NCI-H774 (cell line): ENCODE data around the gene TMEM175.

Source experiments
- DNase-seq: peaks from one replicate; lab custom pipeline; 2025; lab: John Stamatoyannopoulos, UW

Gene TMEM175, protein sequence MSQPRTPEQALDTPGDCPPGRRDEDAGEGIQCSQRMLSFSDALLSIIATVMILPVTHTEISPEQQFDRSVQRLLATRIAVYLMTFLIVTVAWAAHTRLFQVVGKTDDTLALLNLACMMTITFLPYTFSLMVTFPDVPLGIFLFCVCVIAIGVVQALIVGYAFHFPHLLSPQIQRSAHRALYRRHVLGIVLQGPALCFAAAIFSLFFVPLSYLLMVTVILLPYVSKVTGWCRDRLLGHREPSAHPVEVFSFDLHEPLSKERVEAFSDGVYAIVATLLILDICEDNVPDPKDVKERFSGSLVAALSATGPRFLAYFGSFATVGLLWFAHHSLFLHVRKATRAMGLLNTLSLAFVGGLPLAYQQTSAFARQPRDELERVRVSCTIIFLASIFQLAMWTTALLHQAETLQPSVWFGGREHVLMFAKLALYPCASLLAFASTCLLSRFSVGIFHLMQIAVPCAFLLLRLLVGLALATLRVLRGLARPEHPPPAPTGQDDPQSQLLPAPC

DNA sequence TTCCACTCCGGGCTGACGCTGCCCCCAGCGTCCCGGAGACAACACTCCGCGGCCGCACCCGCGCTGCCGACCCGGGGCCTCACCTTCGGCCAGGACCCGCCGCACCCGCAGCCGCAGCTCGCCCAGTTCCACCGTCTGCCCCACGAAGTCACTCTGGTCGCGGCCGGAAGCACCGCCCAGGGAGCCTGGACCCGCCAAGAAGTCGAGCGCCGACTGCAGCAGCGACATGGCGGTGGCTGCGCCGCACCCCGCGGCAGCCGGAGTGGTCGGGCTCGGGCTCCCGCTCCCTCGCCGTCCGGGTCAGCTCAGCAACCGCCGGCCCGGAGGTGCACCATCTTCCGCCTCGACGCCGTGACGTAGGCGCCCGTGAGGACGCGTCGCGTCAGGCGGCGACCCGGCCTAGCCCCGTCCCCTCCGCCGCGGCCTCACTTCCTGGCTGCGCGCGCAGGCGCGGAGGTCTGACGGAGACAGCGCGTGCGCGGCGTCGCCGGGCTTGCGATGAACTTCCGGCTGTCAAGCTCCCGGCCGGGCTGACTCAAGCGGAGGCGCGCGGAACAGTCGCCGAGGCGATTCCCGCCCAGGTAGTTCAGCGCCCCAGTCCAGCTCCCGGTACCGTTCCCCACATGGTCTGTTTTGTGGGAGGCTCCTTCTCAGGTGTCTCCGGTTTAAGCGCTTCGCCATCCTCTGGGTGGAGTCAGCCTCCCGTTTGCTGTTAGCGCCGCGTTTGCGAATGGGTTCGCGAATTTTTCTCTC, at the start of gene TMEM175, which contains the start of gene GAK:
Gene TMEM175, plus strand, starts transcription at position 501 of the 753 bp plus-strand sequence. CDS start 15,280 bp downstream, outside the sequence.
Gene GAK, minus strand, starts transcription at position 357 of the 753 bp plus-strand sequence. Its CDS starts 129 bp downstream, at position 228.
- peak; percentile 95 for DNase-seq

DNA sequence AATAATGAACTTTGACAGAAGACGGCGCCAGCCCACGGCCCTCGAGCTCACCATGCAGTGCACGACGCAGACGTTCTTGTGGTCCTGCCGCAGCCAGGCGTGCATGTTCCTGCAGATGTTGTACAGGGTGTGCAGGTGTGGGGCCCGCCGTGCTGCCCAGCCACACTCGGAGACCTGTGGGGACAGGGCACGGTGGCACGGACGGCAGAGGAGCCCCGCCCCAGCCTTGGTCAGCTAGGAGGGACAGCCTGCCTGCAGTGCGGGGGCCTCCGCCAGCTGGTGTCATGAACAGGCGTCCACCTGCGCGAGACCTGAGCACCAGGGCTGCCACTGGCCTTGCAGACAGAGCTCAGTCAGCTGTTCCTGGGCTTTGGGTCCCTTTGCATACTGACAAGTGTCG, 49.6 kb upstream of the TMEM175 start:
- no peak for DNase-seq

DNA sequence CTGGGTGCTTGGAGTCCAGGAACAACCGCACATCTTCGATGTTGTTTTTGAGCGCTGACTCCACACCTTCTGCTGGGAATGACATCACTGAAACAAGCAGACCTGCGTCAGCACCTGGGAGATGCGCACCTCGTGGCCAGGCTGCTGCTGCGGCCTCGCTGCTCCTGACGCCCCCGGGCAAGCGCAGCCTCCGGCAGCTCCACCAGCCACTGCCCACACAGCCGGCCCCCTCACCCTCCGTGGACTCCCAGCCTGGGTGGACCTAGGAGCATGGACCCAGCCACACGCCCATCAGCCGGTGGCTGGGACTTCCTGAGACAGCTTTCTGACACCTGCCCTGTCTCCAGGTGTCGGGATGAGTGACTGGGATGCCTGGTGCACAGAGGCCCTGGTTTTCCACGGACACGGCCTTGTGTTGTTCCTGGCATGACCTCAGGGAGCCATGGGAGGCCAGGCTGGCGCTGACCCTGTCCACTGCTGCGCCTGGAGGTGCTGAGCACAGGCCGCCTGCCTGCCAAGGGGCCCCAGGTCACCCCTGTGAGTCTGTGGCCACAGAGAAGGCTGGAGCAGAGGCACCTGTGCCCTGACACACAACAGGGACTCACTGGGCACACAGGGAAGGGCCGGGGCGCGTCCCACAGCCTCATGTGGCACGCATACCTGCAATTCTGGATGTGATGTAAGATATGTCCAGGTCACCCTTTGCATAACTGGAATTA, 48.7 kb upstream of the TMEM175 start:
- DNase-seq = no peak

DNA sequence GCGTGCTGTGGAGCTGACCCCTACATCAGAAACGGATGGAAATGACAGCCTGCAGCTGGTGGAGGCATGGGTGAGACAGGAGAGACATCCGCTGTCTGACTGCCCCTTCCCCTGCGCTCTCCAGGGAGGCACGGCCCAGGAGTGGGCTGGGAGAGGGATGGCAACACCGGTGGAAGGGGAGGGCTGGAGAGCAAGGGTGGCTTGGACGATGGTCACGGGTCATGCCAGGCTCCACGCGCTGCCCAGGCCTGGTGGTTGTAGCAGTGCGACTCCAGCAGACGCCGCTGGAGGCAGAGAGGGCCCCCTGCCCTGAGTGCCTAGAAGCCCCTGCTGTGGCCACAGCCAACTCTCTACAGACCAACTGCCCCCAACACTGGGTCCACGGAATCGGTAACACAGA, 48.0 kb upstream of the TMEM175 start:
- DNase-seq = no peak

DNA sequence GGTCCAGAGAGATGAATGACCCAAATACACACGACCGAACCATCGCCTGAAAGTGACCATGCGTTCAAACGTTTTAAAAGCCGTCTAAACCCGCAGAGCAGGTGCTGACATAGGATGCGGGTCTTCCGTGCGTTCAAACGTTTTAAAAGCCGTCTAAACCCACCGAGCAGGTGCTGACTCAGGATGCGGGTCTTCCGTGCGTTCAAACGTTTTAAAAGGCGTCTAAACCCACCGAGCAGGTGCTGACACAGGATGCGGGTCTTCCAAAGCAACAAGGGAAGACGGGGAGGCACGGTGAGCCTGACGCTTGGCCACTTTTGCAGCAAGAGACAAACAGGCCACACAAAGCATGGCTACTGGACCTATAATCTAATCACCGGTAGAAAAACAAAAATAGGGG, 47.4 kb upstream of the TMEM175 start:
- no peak for DNase-seq

DNA sequence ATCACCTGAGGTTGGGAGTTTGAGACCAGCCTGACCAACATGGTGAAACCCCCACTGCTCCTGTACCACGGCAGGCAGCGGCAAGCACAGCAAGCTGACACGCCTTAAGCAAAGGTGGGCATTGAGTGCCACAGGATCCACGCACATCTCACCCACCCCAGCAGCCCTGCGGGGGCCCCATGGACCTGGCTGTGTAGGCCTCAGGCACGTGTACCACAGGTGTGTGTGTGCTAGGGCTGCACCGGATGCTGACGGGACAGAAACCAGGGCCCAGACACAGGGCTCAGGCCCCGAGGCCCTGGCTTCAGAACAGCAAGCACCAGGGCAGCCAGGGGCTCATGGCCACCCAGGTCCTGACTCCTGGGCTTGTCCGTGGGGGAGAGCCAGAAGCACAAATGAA, 46.9 kb upstream of the TMEM175 start:
- no peak for DNase-seq

DNA sequence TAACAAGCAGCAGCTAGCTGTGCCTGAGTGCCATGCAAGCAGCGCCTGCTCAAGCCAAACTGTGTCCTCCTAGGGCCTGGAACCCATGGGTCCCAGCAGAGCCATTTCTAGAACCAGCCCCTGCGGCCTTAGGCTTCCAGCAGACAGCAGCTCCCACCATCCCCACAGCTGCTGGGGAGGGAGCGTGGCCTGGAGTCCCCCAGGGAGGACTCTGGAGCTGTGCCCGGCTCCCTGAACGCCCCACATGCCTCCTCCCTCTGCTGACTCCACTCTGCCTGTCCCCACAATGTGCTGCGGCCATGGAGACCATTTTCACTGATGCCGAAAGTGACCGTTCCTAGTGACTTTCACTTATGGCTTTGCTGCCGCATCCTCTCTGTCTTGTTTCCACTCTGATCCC, 46.0 kb upstream of the TMEM175 start:
- no peak for DNase-seq

DNA sequence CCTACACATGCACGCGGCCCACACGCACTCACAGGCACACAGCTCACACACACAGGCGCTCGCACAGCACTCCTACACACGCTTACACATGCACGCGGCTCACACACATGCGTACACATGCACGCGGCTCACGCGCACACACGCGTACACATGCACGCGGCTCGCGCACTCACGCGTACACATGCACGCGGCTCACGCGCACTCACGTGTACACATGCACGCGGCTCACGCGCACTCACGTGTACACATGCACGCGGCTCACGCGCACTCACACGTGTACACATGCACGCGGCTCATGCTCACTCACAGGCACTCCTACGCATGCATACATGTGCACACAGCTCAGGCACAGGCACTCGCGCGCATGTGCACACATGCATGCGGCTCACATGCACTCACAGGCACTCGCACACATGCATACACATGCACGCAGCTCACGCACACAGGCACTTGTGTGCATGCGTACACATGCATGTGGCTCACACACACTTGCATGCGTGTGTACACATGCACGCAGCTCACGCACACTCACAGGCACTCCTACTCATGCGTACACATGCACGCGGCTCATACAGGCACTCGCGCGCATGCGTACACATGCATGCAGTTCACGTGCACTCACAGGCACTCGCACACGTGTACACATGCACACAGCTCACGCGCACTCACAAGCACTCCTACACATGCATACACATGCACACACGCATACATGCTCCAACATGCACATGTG, 45.1 kb upstream of the TMEM175 start:
- no peak for DNase-seq

DNA sequence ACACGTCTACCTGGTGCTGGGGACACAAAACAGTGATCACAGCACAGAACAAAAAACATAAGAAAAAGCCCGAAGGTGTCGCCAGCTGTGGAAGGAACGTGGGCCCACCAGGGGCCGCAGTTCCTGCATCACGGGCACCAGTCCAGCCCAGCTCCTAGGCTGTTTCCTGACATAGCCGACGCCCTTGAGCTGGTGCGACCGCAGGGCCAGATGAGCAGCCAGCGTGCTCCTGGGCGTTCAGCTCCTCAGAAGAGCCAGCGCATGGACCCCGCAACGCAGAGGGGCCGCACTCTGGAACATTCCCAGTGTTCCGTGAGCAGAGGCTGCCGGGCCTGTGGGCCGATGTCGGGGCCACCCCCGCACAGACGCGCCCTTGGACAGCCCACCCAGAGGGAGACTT, 44.2 kb upstream of the TMEM175 start:
- no peak for DNase-seq

DNA sequence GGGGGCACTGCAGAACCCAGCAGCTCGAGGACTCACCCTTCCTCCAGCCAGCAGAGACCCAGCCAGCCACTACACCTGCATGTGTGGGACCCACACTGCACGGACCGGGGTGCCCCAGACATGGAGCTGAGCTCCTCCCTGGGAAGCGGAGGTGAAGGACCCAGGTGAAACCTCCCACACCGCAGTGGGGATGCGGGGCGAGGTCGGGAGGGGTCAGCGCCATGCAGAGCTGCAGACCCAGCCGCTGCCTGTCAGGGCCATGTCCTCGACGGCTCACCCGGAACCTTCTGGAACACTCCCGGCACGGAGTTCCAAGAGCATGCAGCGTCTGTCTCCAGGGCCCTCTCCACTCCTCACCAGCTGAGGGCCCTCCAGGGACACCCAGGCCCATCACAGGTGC, 42.7 kb upstream of the TMEM175 start:
- no peak for DNase-seq

DNA sequence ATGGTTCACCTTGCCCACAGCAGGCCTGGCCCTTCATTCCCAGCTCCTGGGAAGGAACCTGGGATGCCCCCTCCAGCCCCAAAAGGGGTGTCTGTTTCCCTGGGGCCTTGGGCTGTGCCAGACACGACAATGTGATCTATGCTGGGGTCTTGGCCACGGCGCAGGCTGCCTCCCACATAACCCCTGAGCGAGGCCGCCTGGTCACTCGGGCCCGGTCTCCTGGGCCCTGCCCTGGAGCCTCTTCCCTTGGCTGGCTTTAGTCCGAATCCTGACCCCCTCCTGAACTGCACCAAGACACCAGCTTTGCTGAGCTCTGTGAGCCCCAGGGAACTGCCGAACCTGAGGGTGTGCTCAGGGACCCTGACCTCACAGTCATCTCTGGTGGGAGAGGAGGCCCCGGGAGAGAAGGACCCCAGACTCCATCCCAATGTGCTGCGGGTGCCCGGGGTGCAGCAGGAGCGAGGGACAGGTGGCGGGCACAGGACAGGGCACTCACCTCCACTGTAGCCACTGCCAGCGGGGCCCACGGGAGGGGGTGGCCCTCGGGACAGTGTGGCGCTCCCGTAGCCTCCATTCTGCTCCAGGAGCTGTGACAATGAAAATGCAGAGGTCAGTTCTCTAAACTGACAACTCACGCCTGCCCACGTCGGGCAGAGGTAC, 42.1 kb upstream of the TMEM175 start:
- DNase-seq = no peak

DNA sequence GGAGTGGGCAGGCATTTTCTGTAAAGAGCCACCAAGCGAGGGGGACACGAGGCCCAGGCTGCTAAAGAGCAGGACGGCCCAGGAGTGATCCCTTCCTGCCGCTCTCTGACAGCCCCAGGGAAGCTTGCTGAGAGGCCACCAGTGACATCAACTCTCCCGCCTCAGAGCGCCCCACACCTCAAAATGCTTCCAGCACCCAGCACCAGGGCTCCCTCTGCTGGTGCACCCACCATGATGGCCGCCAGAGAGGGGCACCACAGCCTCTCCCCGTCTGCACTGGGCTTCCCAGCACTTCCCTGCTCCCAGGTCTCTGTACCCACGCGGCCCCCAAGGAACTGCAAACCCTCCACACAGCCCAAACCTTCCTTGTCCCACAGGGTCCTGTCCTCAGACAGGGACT, 40.5 kb upstream of the TMEM175 start:
- DNase-seq = no peak

DNA sequence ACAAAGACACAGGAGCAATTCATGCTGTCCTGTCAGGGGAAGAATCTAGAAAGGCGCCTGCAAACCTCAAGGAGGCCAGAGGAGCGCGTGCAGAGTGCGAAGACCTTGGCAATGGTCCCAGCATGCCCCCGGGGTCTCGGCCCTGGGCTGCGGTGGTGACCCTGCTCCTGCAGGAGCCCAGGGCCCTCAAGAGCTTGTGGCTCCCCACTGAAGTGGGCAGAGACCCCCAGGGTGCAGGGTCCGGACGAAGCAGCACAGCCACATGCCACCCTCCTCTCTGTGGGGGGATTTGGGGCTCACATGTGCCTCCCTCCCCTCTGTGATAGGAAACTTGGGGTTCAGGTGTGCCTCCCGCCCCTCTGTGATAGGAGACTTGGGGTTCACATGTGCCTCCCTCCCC, 39.5 kb upstream of the TMEM175 start:
- DNase-seq = no peak

DNA sequence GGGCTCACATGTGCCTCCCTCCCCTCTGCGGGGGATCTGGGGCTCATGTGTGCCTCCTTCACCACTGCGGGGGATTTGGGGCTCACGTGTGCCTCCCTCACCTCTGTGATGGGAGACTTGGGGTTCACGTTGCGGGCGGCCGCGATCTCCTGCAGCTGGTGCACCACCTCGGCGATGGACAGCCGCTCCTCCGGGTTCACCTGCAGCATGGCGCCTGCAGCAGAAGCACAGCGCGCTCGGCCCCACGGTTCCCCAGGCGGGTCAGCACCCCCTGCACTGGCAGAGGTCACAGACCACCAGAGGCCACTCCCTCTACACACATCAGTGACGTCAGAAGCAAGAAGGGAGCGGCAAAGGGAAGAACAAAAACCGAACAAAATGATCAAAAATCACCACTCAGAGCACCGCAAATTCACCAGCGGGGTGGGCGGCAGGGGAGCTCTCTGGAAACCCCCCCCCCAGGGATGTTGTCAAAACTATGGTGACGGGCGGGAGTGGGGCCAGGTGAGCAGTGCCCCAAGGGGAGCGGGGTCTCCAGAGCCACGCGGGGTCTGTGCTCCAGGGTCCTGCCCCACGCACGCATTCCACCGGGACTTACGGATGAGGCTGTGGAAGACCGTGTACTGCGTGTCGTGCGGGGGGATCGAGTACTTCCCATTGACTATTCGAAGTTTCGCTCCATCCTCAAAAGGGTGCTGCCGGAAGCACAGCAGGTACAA, 38.8 kb upstream of the TMEM175 start:
- DNase-seq = no peak

DNA sequence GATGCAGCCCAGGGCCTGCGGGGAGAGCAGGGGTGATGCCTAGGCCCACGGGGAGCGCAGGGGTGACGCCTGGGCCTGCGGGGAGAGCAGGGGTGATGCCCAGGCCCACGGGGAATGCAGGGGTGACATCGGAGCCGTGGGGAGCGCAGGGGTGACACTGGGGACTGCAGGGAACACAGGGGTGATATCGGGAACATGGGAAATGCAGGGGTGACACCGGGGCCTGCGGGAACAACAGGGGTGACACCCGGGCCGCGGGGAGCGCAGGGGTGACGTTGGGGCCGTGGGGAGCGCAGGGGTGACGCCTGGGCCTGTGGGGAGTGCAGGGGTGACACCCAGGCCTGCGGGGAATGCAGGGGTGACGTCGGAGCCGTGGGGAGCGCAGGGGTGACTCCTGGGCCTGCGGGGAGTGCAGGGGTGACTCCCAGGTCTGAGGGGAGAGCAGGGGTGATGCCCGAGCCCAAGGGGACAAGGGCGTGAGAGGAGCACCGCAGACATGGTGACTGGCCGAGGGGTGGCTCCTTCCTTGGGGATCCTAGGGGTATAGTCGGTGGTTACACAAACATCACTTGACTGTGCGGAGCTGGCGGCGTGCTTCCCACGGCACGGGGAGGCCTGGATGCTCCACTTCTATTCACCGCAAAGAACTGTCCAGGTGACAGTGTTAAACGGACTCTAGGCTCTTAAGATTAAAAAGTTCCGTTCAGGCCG, 38.1 kb upstream of the TMEM175 start:
- no peak for DNase-seq

DNA sequence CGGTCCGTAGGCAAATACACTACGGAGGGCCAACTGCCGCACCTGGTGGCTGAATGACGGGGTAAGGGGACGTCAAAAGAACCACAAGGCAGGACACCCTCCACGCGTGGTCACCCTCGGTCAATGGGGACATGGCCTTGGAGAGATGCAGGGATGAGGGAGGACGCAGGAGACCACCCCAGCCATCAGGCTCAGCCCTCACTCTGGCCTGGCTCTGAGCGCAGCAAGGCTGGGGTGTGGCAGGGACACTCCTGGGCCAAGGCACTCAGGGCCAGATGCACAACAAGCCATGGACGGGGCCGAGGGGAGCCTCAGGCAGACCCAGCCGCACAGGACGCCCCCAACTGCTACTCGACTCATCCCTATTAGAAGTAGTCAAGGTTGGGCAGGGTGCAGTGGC, 36.7 kb upstream of the TMEM175 start:
- DNase-seq = no peak

DNA sequence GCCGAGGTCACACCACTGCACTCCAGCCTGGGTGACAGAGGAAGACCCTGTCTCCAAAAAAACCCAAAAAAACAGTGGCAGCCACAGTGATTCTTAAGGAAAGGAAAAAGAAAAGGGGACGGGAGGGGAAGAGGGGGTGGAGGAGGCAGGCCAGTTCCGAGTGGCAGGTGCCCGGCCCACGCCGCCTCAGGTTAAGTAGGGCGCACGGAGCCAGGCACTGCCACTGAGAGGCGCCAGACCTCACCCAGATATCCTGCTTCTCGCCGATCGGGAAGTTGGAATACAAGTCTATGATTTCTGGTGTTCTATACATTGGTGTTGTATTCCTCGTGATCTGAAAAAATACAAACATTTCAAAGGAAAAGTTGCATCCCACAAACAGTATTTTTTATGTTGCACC, 36.0 kb upstream of the TMEM175 start:
- DNase-seq = no peak

DNA sequence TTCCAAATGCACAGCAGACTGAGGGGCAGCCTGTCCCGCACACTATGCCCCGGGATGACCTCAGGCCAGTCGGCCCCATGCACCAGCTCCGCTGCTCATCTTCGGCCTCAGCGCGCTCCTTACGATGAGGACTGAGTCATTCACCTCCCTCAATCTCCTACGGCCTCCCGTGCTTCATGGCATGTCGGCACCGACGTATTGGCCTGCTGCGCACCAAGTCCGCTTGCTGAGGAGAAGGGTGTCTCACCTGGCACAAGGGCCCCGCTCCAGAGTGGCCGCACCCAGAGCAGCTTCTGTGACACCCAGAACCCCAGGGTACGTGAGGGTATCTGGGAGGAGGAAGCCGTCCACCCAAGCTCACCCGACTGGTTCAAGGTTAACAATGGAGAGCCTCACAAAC, 35.6 kb upstream of the TMEM175 start:
- DNase-seq = no peak

DNA sequence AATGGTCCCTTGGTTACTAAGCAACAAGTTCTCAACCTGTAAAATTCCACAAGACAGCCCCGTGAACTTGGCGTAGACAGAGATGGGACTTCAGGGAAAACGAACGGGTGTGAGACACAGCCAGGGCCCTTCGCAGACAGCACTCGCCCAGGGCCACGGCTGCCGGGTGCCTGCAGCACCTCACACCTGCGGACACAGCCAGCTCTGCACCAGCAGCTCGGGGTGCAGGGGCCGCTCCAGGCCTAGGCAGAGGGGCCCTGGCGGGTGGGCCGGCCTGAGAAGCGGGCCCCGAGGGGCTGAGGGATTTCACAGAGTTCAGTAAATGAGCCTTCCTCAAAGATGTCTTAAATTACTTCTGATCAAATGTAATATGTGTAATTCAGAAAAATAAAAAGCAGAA, 34.1 kb upstream of the TMEM175 start:
- no peak for DNase-seq
